ENCODE data around the gene ERCC2.

The ERCC2 gene

DNA sequence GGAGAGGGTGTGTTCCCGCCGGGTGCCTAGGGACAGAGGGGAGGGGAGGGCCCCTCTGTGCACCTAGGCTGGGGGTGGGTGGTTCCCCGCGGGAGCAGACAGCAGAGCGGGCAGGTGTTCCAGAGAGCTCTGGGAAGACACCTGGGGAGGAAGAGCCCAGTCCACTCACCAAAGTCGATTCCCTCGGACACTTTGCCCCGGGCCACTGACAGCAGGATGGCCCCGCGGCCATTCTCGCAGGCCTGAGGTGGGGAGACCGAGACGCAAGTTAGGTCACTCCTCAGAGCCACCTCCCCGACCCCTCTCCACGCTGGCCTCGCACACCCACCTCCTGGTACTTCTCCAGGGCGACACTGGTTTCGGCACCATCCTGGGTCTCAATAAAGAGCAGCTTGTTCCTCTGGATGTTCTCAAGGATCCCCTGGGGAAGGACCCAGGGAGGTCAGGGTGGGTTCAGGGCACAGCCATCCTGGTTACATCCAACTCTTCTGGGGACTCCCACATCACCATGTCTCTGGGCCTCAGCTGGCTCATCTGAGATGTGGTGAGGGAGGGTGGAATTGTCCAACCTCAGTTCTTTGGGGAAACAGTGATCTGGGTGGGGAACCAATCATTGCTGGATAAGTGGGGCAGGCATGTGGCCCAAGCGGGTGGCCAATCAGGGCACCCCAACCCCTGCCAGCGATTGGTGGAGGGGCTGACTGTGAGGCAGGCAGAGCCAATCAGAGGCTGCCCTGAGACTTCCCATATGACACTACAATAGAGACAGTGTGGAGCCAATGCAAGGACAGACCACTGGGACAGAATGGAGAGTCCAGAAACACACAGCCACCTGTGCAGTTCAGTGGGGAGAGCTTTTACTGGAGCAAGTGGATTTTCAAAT lies 17.2 kb downstream of the ERCC2 start:
- no peak for DNase-seq (ENCODE audit: low read depth)
- no peak overlapping the region for H3K4me3 ChIP-seq (ENCODE audit: low read length)
- TF ChIP-seq, protein P1, sequence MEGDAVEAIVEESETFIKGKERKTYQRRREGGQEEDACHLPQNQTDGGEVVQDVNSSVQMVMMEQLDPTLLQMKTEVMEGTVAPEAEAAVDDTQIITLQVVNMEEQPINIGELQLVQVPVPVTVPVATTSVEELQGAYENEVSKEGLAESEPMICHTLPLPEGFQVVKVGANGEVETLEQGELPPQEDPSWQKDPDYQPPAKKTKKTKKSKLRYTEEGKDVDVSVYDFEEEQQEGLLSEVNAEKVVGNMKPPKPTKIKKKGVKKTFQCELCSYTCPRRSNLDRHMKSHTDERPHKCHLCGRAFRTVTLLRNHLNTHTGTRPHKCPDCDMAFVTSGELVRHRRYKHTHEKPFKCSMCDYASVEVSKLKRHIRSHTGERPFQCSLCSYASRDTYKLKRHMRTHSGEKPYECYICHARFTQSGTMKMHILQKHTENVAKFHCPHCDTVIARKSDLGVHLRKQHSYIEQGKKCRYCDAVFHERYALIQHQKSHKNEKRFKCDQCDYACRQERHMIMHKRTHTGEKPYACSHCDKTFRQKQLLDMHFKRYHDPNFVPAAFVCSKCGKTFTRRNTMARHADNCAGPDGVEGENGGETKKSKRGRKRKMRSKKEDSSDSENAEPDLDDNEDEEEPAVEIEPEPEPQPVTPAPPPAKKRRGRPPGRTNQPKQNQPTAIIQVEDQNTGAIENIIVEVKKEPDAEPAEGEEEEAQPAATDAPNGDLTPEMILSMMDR (conservative IDR thresholded peaks at IDR 0.05; ENCODE audit: low read depth, low read length): no peak

DNA sequence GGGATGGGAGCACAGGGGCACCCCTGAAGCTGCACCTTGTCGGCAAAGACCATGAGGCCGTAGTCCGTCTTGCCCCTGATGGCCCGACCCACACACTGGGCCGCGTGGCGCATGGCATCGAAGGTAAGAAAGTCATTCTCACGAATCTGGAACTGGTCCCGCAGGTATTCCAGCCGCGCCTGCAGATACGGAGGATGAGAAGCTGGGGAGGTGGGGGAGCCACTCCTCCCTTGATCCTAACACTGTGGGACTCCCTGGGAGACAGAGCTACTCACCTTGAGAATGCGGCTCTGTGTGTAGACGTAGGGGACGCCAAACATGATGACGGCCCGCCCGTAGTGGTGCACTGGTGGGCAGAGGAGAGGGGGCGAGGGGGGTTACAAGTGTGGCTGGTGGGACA lies 17.9 kb downstream of the ERCC2 start:
- DNase-seq (ENCODE audit: low read depth): no peak
- TF ChIP-seq, protein P1 (conservative IDR thresholded peaks at IDR 0.05; ENCODE audit: low read depth, low read length): no peak
- no peak overlapping the region for H3K4me3 ChIP-seq (ENCODE audit: low read length)

DNA sequence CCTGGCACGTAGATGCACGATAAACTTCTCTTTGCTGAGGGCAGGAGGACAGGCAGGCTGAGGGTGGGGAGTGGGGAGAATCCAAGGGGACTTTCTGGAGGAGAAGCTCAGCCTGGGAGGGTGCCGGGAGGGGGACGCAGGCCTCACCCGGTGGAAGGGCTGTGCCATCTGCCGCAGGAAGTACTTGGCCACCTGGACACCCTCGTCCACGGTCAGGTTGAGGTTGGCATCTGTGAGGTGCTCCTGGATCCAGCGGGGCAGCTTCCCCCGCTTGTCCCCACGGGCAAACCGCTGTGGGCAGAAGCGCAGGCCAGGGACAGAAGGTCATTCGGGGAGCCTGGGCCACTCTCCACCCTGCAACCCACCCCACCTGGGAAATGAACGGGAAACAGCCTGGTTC lies 18.3 kb downstream of the ERCC2 start:
- no peak overlapping the region for H3K4me3 ChIP-seq (ENCODE audit: low read length)
- no peak for DNase-seq (ENCODE audit: low read depth)
- TF ChIP-seq, protein P1 (conservative IDR thresholded peaks at IDR 0.05; ENCODE audit: low read depth, low read length): no peak

DNA sequence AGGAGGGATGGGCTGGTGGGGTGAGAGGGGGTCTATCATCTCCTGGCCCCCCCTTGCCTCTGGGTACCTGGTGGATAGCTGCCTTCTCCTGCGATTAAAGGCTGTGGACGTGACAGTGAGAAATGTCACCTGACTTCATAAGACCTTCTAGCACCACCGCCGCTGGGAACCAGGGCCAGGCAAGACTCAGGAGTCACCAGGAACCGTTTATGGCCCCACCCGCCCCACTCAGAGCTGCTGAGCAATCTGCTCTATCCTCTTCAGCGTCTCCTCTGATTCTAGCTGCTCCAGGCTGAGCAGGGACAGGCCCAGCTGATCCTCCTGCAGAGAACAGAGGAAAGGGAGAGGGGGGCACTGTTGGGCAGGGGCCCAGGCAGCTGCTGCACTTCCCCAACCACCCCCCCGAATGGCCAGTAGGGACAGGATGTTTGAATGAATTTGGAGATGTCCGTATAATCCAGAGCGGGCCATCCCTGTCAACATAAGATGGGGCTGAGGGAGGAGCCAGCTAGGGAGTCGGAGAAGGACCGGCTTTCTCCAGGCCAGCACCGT lies 18.9 kb downstream of the ERCC2 start:
- TF ChIP-seq, protein P1 (conservative IDR thresholded peaks at IDR 0.05; ENCODE audit: low read depth, low read length): no peak
- no peak overlapping the region for H3K4me3 ChIP-seq (ENCODE audit: low read length)
- no peak for DNase-seq (ENCODE audit: low read depth)

DNA sequence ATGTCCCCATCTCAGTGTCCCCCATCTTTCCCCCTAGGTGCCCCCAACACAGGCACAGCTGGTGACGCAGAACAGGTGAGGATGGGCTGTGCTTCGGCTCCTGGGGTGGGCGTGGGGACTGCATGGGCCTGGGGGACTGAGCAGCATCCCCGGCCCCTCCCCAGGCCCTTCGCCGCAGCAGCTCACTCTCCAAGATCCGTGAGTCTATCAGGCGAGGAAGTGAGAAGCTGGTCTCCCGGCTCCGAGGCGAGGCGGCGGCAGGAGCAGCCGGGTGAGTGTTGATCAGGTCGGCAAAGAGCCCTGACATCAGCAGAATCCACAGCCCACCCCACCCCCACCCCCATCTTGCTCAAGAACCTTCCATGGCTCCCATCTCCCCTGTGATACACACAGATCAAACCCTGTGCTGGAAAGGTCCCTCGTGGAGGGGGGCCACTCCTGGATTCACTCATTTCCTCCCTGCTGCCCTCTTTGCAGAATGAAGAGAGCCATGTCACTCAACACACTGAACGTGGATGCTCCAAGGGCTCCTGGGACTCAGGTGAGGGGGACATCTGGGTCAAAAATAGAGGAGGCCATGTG lies 19.8 kb downstream of the ERCC2 start:
- TF ChIP-seq, protein P1 (conservative IDR thresholded peaks at IDR 0.05; ENCODE audit: low read depth, low read length): no peak
- H3K4me3 ChIP-seq (ENCODE audit: low read length): no peak overlapping the region
- DNase-seq (ENCODE audit: low read depth): no peak

DNA sequence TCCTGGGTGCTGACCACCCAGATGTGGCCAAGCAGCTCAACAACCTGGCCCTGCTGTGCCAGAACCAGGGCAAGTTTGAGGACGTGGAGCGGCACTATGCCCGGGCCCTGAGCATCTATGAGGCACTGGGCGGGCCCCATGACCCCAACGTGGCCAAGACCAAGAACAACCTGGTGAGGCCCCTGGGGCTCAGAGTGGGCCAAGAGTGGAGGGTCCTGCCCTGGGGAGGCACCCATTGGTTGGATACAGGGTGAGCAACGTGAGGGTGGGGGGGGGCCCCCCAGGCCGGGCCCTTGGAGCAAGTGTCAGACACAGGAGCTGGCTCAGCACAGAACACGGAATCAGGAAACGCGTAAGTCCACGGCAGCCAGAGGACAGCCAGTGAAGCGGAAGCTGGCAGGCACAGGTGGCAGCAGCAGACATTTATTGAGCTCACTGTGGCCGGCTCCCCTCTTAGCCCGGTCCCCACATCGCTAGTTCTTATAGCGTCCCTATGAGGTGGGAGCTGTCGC lies 20.9 kb downstream of the ERCC2 start:
- TF ChIP-seq, protein P1 (conservative IDR thresholded peaks at IDR 0.05; ENCODE audit: low read depth, low read length): no peak
- no peak for DNase-seq (ENCODE audit: low read depth)
- H3K4me3 ChIP-seq (ENCODE audit: low read length): no peak overlapping the region

Data from retinal pigment epithelial cell (primary cell).